Transverse colon (tissue), 4 donors: ENCODE results near the gene ATG7. TPM values are rescaled to one million over a fixed set of nuclear protein-coding genes. Genes with fewer than 3 reads are reported as not detected.
A peak's percentile ranks its signal among the peaks of the same experiment; 100 is the strongest.

Experiments used
- DNase-seq: peaks from one replicate; pipeline ENCODE4 v3.0.0-alpha.2; 2019
- H3K27ac ChIP-seq, 4 donors: fragments of 200-600 bp; sonication (generic); 2 replicates each; pipeline ENCODE4 v1.5.1; 2016 to 2018; ENCODE audit warnings: inconsistent platforms in 4 of 4
- H3K27me3 ChIP-seq: fragments of 200-600 bp; sonication (generic); 2 replicates; pipeline ENCODE4 v1.5.1; 2017; ENCODE audit warnings: inconsistent platforms
- H3K36me3 ChIP-seq, 4 donors: fragments of 200-600 bp; sonication (generic); 2 replicates each; pipeline ENCODE4 v1.5.1; 2017 to 2019; ENCODE audit warnings: inconsistent platforms in 4 of 4
- H3K4me1 ChIP-seq, 4 donors: fragments of 200-600 bp; sonication (generic); 2 replicates each; pipeline ENCODE4 v1.5.1; 2017 to 2020; ENCODE audit warnings: inconsistent platforms in 4 of 4
- H3K4me3 ChIP-seq, 4 donors: fragments of 200-600 bp; sonication (generic); 1 replicate in 1 of 4; 2 replicates in 3 of 4; pipeline versions ENCODE4 v1.5.1 to v1.6.1; 2017 to 2019; ENCODE audit warnings: inconsistent platforms in 4 of 4
- H3K9me3 ChIP-seq, 2 donors: fragments of 200-600 bp; sonication (generic); 2 replicates each; pipeline ENCODE4 v1.5.1; 2017 to 2019; ENCODE audit warnings: inconsistent platforms in 2 of 2
- CTCF ChIP-seq, 5 experiments: fragments of 200-600 bp in 3 of 5; fragments of 450-650 bp in 2 of 5; sonication (generic) in 3 of 5; IDR thresholded peaks; 1 replicate in 2 of 5; 2 replicates in 3 of 5; pipeline ENCODE4 v1.5.1; 2016 to 2017; ENCODE audit warnings: antibody characterized with exemption in 5 of 5, inconsistent platforms in 3 of 5, mild to moderate bottlenecking in 2 of 5, moderate library complexity in 1 of 5
- EP300 ChIP-seq: sonication (generic); formaldehyde crosslinking; IDR thresholded peaks from one replicate; pipeline ENCODE4 v1.6.1; 2017; ENCODE audit warnings: antibody characterized with exemption, low read depth
- POLR2A ChIP-seq: fragments of 450-650 bp; IDR thresholded peaks from one replicate; pipeline ENCODE4 v1.6.1; 2016; ENCODE audit warnings: antibody characterized with exemption, mild to moderate bottlenecking, moderate library complexity
- POLR2AphosphoS5 ChIP-seq, 3 donors: sonication (generic); formaldehyde crosslinking; IDR thresholded peaks; one replicate each; pipeline ENCODE4 v1.6.1; 2016; ENCODE audit warnings: antibody characterized with exemption in 3 of 3
- WGBS, 2 donors: methylation state at CpG; one replicate each; pipeline ENCODE4 v1.1.5; 2018; ENCODE audit warnings: low coverage in 1 of 2; 5-methylcytosine and 5-hydroxymethylcytosine counted together
- in situ Hi-C, 4 donors: fragments of 200-750 bp; cut with MboI; loops; one replicate each; pipeline versions ENCODE4 v1.15.0 to v1.15.1; 2017; ENCODE audit warnings: low sequenced_read_pairs in 3 of 4, low pct_ligation_motif_present in 1 of 4, low pct_unique_long_range_greater_than_20kb in 1 of 4
- intact Hi-C: fragments of 100-400 bp; cut with DNase I; formaldehyde crosslinking; loops from one replicate; pipeline ENCODE4 v1.15.1; 2023; ENCODE audit warnings: low total_unique reads
- total RNA-seq, 4 donors: library from RNA; depleted of rRNA; stranded (reverse); fragments of >200 nt; gene quantifications; one replicate each; pipeline ENCODE4 v1.1.0, GENCODE V29; 2016

The ATG7 gene
- total RNA-seq, 4 donors from 2014 or later: 44.5 to 122 (median 75.0) TPM

DNA sequence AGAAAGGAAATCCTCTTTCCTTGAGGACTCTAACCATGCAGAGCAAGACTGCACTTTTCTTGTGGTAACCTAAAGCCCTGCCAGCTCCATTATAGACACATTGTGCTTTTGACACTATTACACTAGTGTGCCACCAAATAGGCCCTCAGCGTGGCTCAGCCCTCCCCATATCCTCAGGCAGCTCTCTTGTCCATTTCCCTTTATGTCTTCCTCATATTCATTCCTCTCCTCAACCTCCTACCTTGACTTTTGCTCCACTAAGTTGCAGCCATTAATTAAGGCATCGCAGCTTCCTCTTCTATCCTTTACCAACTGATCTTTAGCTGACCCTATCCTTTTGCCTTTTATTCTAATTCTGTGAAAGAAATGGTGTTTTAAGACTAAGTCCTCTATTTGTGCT lies 3.7 kb downstream of the ATG7 start:
- 38 to 70% methylated on average over 1 to 2 of the region's 2 CpGs for WGBS, 2 donors
- H3K4me3 ChIP-seq: no peak overlapping the region
- TF ChIP-seq EP300 (no peak), POLR2A (no peak), POLR2AphosphoS5 (IDR thresholded peaks at IDR 0.05) (no peak), CTCF (IDR thresholded peaks at IDR 0.05) (no peak)
- peaks cover 0 to 2% (median 0%) of the 10 kb centered on the region in 4 donors for H3K36me3 ChIP-seq
- in situ Hi-C loops: no loop called here
- H3K4me1 ChIP-seq: peaks cover 7 to 19% (median 9%) of the 10 kb centered on the region in 4 donors
- no peak overlapping the region for H3K27ac ChIP-seq
- no peaks in the 10 kb centered on the region for H3K27me3 ChIP-seq
- no peaks in the 10 kb centered on the region for H3K9me3 ChIP-seq
- intact Hi-C loops: no loop called here
- no peak for DNase-seq

DNA sequence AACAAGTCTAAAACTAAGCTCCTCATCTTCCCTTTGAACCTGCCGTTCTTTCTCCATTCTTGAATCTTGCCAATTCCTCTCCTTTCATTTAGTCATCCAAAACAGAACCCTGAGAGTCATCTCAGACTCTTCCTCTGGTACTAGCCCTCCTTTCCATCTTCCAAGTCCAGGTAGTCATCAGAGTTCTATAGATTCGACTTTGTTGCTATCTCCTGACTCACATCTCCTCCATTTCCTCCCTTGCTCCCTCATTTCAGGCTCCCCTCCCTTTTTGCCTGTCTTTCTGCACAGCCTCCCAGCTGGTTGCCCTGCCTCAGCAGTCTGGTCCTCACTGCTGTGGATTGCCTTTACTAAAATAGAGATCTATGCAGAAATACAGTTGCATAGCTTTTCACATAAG lies 4.7 kb downstream of the ATG7 start:
- TF ChIP-seq CTCF (IDR thresholded peaks at IDR 0.05) (no peak), EP300 (no peak)

GRCh38 chr3:11282250-11283138 lies 10.3 kb downstream of the ATG7 start:
- Histone ChIP-seq H3K9me3 (no peaks in the 10 kb centered on the region), H3K27ac (peak overlapping the region; percentile 36 to 69 (median 52)), H3K4me3 (no peak overlapping the region), H3K4me1 (peaks cover 5 to 26% (median 8%) of the 10 kb centered on the region in 4 donors), H3K36me3 (peaks cover 0 to 5% (median 0%) of the 10 kb centered on the region in 4 donors), H3K27me3 (no peaks in the 10 kb centered on the region)
- WGBS, 2 donors: 63 to 79% methylated on average over 2 to 5 of the region's 5 CpGs
- intact Hi-C loops: no loop called here
- DNase-seq: peak; percentile 27
- in situ Hi-C loops: no loop called here
- no peak for TF ChIP-seq POLR2A
- TF ChIP-seq EP300: no peak
- TF ChIP-seq POLR2AphosphoS5 (IDR thresholded peaks at IDR 0.05): peak in 2 of 3 donors; percentile 25 to 28

More for the DNA sequence above, 4.7 kb downstream of the ATG7 start:
- Histone ChIP-seq H3K4me1 (peaks cover 7 to 15% (median 9%) of the 10 kb centered on the region in 4 donors), H3K27ac (no peak overlapping the region), H3K4me3 (no peak overlapping the region), H3K36me3 (peaks cover 0 to 5% (median 0%) of the 10 kb centered on the region in 4 donors), H3K9me3 (no peaks in the 10 kb centered on the region), H3K27me3 (no peaks in the 10 kb centered on the region)
- intact Hi-C loops (no loop called here), in situ Hi-C loops (no loop called here)
- DNase-seq: no peak
- 85 to 90% methylated on average over 2 of the region's 2 CpGs for WGBS, 2 donors

DNA sequence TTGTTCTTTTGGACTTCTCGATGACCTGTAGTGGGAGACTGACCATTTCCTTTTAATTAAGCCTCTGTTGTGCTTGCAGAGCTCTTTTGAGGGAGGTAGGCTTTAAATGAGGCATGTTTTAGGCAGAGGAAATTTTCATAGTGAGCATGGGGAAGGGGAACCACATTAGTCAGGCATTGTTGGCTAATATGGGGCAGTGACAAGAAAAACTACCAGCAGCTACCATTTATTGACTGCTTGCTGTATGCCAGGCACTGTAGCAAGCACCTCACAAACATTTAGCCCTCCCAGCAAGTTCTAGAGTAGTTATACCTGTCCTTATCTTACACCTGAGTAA lies 10.9 kb downstream of the ATG7 start:
- Histone ChIP-seq H3K4me1 (peaks cover 5 to 32% (median 13%) of the 10 kb centered on the region in 4 donors), H3K4me3 (no peak overlapping the region), H3K27ac (peak overlapping the region; percentile 36 to 69 (median 52)), H3K9me3 (no peaks in the 10 kb centered on the region), H3K27me3 (no peaks in the 10 kb centered on the region), H3K36me3 (peaks cover 0 to 5% (median 0%) of the 10 kb centered on the region in 4 donors)
- DNase-seq: no peak
- TF ChIP-seq POLR2AphosphoS5 (IDR thresholded peaks at IDR 0.05) (peak in 1 of 3 donors; percentile 1), POLR2A (no peak)
- 40% methylated on average over 1 of the region's 1 CpG; no CpG with 5 or more reads in 1 of the 2 donors for WGBS, 2 donors
- intact Hi-C loops (no loop called here), in situ Hi-C loops (no loop called here)

GRCh38 chr3:11284011-11284410 lies 11.8 kb downstream of the ATG7 start:
- intact Hi-C loops: no loop called here

More at GRCh38 chr3:11284011-11284410, 11.8 kb downstream of the ATG7 start:
- TF ChIP-seq POLR2AphosphoS5 (IDR thresholded peaks at IDR 0.05): no peak
- TF ChIP-seq POLR2A: no peak
- no peak for TF ChIP-seq EP300
- no peak for TF ChIP-seq CTCF (IDR thresholded peaks at IDR 0.05)
- peak overlapping the region in 1 of 4 donors; percentile 36 for H3K27ac ChIP-seq
- H3K36me3 ChIP-seq: peaks cover 0 to 5% (median 0%) of the 10 kb centered on the region in 4 donors
- H3K4me3 ChIP-seq: no peak overlapping the region
- 90 to 100% methylated on average over 1 of the region's 1 CpG for WGBS, 2 donors
- H3K9me3 ChIP-seq: no peaks in the 10 kb centered on the region
- no peak for DNase-seq
- H3K4me1 ChIP-seq: peaks cover 12 to 41% (median 16%) of the 10 kb centered on the region in 4 donors
- H3K27me3 ChIP-seq: no peaks in the 10 kb centered on the region
- in situ Hi-C loops: no loop called here
